Stimulated activated CD4-positive, alpha-beta T cell treated with anti-CD3 and anti-CD28 coated beads, Interleukin-1b, Interleukin-23, amount 100 ng/mL, for 48 hours (primary cell): ENCODE results near the gene SPATA31D3.
"Not testable (repeated sequence)": the region's sequence is repeated elsewhere in the genome, so short reads cannot be mapped to it uniquely, and the experiment has no call there.

Experiments used
- DNase-seq: peaks from one replicate; pipeline ENCODE4 v3.0.0-alpha.2; 2020

Gene SPATA31D3

DNA sequence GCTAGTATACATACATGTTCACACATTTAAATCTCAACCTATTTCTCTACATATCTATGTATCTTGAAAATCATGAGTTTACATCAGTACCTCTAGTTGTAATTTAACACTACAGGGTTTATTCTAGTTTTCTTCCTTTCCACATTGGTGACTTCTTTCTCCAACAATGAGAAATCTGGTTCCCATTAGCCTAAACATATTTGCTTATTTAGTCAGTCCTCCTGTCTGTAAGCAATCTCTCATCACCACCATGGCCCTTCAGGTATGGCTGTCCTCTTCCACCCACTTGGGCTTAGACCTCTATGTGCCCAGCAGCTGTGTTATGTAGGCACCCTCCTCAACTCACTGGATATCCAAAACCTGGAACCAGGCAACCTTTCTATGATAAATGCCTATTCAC is 37.3 kb downstream of the SPATA31D3 start:
- no peak for DNase-seq

DNA sequence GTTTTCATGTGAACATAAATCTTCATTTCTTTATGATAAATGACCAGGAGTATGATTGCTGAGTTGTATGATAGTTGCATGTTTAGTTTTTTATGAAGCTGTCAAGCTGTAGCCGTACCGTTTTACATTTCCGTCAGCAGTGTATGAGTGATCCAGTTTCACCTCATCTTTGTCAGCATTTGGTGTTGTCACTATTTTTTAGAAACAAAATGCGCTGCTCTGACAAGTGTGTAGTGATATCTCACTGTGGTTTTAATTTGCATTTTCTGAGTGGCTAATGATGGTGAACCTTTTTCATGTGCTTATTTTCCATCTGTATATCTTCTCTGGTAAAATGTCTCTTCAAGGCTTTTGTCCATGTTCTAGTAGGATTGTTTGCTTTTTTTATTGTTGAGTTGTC is 38.6 kb downstream of the SPATA31D3 start:
- no peak for DNase-seq

DNA sequence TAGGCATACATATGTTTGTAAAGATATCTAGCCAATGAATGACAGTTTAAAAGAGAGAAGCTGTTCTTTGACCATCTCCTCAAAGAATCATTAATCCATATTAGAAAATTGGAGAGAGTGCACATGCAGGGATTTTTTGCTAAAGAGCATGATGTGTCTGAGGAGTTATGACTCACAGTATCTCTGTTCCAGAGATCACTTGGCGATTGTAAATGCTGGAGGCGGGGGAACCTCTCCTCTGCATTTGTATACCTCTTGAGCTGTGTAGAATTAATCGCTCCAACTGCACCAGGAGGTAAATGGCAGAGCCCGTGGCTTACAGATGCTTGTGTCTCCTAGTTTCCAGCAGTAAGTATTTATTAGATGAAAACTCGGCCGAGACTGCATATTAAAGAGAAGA is 41.6 kb downstream of the SPATA31D3 start:
- no peak for DNase-seq

DNA sequence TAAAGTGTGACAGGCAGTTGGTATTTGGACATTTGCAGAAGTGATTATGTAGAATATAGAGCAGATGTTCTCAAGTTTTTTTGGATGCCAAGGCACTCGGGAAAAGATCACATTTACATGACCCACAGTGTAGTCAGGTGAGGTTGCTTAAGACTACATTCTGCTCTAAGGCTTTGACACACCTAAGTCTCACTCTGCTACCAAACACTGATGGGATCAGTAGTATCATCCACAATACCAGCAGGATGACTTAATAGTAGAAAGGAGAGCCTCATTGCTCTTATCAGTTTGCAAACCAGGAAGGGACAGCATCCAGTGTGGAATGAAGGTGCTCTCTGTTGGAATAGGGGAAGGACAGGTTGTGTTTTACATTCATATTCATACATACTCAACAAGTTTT is 42.8 kb downstream of the SPATA31D3 start:
- no peak for DNase-seq

DNA sequence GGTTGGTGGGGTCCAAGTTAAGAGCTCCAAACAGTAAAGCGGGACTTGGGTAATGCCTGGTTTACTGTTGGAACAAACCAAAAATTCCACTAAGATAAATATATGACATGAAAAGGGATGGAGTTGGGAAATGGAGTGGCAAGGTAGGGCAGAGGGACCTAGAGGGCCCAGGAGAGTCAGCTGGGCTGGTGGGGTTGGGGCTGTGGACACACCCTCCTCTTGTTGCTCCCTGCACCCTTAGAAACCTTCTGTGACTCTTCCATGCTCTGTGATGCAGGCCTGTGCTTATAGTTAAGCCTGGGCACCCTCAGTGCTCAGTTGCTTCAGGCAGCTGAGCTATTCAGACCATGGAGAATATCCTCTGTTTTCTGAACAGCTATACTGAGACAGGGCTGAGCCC is 45.2 kb downstream of the SPATA31D3 start, which contains the start of gene SPATA31D1:
TSS of gene SPATA31D1 (plus strand) at position 301 of the 400 bp plus-strand sequence. CDS start at position 348, 47 bp downstream.
- DNase-seq: not testable (repeated sequence)

DNA sequence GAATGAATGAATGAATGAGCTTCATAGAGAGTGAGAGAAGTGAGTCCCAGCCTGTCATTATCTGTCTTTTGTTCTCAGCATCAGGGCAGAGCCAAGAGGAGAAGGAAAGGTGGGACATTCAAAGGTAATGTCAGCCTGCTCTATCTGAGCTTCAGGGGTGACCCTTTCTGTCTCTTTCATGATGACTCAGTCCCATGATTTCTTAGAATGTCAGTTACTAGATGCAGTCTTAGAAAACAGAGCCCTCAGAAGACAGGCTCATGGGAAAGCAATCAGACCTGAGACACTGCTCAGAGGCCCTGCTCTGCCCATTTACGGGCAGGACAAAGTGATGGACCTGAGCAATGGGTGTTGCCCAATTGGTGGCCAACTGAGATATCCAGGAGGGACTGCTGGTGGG is 46.4 kb downstream of the SPATA31D3 start:
- no peak for DNase-seq

DNA sequence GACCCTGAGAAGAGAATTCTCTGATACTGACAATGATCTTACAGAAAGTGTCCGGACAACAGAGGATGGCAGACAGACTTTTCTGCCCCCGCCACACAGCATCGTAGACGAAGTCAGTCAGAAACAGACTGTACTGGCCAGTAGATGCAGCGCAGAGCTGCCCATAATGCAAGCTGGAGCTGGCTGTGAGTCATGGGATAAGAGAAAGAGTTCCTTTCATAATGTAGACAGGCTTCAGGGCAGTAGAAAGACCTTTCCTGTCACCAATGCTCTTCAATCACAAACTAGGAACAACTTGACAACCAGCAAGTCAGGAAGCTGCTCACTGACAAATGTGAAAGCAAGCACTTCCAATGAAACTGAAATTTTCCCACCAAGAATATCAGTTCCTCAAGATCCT is 50.4 kb downstream of the SPATA31D3 start:
- DNase-seq: no peak
